ENCODE results near the gene ULBP3.
"Not testable (repeated sequence)": the region's sequence is repeated elsewhere in the genome, so short reads cannot be mapped to it uniquely, and the experiment has no call there.

The ULBP3 gene

DNA sequence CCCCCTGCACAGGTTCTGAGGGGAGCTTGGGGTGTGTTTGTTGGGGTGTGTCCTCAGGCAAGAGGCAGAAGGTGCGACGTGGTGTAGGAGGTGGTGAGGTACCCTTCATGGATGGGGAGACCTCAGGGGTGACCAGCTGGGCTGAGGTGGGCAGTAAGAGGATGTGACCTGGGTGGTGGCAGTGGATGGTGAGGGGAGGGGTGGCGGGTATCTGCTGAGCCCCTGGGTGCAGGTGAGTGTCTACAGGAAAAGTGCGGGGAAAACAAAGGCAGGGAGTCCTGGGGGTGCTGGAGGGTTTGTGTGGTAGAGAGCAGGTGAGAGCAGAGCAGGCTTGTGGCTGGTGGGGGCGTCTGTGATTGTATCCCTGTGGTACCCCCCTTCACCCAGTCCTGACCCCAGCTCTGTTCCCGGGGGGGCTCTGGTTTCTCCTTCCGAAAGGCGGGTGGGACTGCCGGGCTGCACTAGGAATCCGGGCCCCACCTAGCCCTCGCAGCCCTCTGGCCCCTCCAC is 44.2 kb downstream of the ULBP3 start:
- TF ChIP-seq, protein P1, sequence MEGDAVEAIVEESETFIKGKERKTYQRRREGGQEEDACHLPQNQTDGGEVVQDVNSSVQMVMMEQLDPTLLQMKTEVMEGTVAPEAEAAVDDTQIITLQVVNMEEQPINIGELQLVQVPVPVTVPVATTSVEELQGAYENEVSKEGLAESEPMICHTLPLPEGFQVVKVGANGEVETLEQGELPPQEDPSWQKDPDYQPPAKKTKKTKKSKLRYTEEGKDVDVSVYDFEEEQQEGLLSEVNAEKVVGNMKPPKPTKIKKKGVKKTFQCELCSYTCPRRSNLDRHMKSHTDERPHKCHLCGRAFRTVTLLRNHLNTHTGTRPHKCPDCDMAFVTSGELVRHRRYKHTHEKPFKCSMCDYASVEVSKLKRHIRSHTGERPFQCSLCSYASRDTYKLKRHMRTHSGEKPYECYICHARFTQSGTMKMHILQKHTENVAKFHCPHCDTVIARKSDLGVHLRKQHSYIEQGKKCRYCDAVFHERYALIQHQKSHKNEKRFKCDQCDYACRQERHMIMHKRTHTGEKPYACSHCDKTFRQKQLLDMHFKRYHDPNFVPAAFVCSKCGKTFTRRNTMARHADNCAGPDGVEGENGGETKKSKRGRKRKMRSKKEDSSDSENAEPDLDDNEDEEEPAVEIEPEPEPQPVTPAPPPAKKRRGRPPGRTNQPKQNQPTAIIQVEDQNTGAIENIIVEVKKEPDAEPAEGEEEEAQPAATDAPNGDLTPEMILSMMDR (IDR thresholded peaks at IDR 0.05; ENCODE audit: low read depth, low read length, missing control alignments) = no peak
- in situ Hi-C loops (cut with HindIII; ENCODE audit: low pct_ligation_motif_present, low sequenced_read_pairs) = no loop called here

DNA sequence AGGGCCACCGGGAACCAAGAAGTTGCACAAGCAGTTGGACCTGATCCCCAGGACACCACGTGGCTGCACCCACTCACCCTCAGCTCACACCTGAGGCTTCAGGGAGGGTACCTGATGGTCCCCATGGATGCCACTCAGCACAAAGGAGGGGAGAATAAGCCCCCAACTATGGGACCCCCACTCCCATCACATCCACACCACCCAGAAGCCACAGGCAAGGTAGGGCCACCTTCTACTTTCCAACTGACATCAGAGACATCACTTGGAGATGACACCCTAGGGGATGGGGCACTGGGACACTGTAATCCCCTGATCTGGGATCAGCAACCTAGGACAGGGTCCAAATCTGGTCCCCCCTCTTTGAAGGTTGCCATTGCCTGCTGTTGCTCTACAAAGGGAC is 44.9 kb downstream of the ULBP3 start:
- peaks cover 28% of the 10 kb centered on the region for H3K27me3 ChIP-seq (replicated peaks)
- in situ Hi-C loops (cut with HindIII; ENCODE audit: low pct_ligation_motif_present, low sequenced_read_pairs) = not testable (repeated sequence)

More for the DNA sequence above, 44.2 kb downstream of the ULBP3 start:
- Histone ChIP-seq H3K27me3 (replicated peaks) (peaks cover 31% of the 10 kb centered on the region), H3K27ac (no peak overlapping the region), H3K36me3 (replicated peaks) (no peaks in the 10 kb centered on the region), H3K4me3 (ENCODE audit: low read depth, low read length) (no peak overlapping the region)
- DNase-seq = no peak

GRCh38 chr6:150021870-150022269 is 47.1 kb downstream of the ULBP3 start:
- DNase-seq; H3K27ac ChIP-seq; in situ Hi-C loops (cut with HindIII; ENCODE audit: low pct_ligation_motif_present, low sequenced_read_pairs); H3K36me3 ChIP-seq (replicated peaks); H3K4me3 ChIP-seq (ENCODE audit: low read depth, low read length): not testable (repeated sequence)
- peaks cover 26% of the 10 kb centered on the region for H3K27me3 ChIP-seq (replicated peaks)

More for the DNA sequence above, 44.9 kb downstream of the ULBP3 start:
- H3K27ac ChIP-seq; DNase-seq; H3K36me3 ChIP-seq (replicated peaks); H3K4me3 ChIP-seq (ENCODE audit: low read depth, low read length): not testable (repeated sequence)

DNA sequence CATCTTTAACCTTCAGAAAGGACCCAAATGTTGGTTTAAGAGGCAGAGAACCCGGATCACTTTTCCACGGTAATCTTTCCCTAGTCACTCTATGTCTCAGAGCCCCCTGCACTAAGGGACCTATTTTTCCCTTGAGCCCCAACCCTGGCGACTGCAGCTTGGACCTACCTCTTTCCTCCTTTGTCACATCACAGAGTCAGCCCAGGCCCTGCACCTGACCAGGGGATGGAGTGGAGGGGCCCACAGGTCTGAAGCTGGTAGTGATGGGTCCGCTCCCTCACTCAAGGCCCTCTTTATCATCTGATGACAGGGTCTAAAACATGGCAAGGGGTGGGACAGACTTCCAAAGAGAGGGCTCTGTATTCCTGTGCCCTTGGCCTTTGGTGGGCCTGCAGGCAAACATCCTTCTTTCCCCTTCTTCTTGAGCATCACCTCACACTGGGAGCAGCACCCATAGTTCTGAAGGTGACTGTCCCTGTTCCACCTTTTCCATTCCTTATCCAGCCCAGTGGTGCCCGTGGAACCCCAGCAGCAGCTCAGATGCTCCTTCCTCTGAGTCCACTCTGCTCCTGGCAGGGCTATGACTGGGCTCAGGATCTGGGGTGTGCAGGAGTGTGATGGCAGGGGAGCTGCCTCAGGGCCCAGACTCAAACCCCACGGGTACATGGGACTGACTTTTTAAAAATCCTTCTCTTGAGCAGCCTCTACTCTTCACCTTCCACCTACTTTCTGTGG is 49.9 kb downstream of the ULBP3 start:
- Histone ChIP-seq H3K4me3 (ENCODE audit: low read depth, low read length) (no peak overlapping the region), H3K27me3 (replicated peaks) (peaks cover 23% of the 10 kb centered on the region), H3K36me3 (replicated peaks) (no peaks in the 10 kb centered on the region), H3K27ac (no peak overlapping the region)
- in situ Hi-C loops (cut with HindIII; ENCODE audit: low pct_ligation_motif_present, low sequenced_read_pairs) = no loop called here
- TF ChIP-seq, protein P1 (IDR thresholded peaks at IDR 0.05; ENCODE audit: low read depth, low read length, missing control alignments) = no peak
- DNase-seq = no peak

DNA sequence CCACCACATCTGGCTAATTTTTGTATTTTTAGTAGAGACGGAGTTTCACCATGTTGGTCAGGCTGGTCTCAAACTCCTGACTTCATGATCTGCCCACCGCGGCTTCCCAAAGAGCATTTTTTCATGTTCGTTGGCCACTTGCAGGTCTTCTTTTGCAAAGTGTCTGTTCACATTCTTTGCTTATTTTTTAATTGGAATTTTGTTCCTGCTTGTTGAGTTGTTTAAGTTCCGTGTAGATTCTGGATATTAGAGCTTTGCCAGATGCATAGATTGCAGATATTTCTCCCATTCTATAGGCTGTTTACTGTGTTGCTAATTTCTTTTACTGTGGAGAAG is 51.8 kb downstream of the ULBP3 start:
- H3K27ac ChIP-seq; H3K4me3 ChIP-seq (ENCODE audit: low read depth, low read length); DNase-seq; H3K36me3 ChIP-seq (replicated peaks); in situ Hi-C loops (cut with HindIII; ENCODE audit: low pct_ligation_motif_present, low sequenced_read_pairs): not testable (repeated sequence)
- peaks cover 36% of the 10 kb centered on the region for H3K27me3 ChIP-seq (replicated peaks)

GRCh38 chr6:150016324-150017185 is 52.4 kb downstream of the ULBP3 start:
- Histone ChIP-seq H3K4me3 (ENCODE audit: low read depth, low read length) (no peak overlapping the region), H3K36me3 (replicated peaks) (no peaks in the 10 kb centered on the region), H3K27me3 (replicated peaks) (peaks cover 40% of the 10 kb centered on the region), H3K27ac (no peak overlapping the region)
- TF ChIP-seq, protein P1 (IDR thresholded peaks at IDR 0.05; ENCODE audit: low read depth, low read length, missing control alignments) = peak; percentile 59
- in situ Hi-C loops (cut with HindIII; ENCODE audit: low pct_ligation_motif_present, low sequenced_read_pairs) = no loop called here
- peak; percentile 51 for DNase-seq

DNA sequence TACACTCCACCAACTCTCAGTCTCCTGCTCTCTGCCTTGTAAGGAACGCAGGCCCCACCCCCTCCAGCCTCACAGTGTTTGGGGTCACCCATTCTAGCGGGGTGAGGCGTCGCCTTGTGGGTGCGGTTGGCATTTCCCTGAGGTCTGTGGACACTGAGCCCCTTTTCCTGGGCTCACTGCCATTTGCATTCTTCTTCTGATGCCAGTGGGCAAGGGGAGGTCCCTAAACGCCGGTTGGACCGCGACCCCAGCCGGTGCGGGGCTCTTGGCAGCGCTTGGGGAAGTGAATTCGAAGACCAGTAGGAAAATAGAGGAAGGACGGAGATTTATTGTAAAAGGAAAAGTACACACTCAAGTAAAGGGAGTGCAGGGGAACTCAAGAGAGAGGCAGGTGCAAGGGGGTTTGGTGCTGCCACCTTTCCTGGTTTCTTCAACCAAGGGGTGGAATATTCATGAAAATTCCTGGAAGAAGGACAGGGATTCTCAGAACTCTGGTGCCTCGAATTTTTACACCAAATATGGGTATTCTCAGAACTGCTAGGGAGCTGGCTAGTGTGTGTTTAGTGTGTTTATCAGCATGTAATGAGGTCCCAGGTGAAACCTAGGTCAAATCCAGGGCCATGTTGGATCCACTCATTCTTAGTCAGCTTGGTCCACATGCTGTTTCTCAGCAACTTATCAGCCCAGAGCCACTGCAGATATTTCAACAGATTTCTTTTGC is 53.5 kb downstream of the ULBP3 start:
- H3K4me3 ChIP-seq (ENCODE audit: low read depth, low read length); H3K27ac ChIP-seq; in situ Hi-C loops (cut with HindIII; ENCODE audit: low pct_ligation_motif_present, low sequenced_read_pairs); DNase-seq; H3K36me3 ChIP-seq (replicated peaks): not testable (repeated sequence)
- peaks cover 47% of the 10 kb centered on the region for H3K27me3 ChIP-seq (replicated peaks)

DNA sequence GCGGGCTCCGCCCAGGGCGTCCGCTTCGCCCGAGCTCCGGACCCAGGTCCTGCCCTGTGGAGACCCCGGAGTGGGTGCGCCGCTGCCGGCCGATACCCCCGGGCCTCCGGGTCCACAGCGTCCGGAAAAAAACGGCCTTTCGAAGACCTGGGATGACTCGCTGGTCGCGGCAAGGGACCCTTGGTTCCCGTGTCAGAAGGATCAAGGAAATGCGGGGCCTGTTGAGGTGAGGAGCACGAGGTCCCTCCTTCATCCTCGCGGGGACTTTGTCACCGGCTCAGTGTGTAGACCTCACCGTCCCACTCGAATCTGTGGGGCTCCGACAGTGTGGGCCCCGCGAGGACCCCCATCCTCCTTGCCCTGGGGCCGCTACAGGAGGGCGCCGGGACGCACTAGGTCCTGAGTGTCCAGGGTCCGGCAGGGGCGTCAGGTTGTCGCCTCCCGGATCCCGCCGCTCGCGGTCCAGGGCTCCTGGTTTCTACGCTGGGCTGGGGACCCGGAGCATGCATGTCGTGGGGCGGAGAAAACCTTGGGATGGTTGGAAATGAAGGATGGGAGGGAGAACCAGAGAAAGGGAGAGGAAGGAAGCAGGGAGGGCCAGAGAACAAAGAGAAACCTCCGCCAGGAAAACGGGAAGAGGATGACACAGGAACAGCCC is 54.2 kb downstream of the ULBP3 start:
- H3K4me3 ChIP-seq (ENCODE audit: low read depth, low read length) = not testable (repeated sequence)

DNA sequence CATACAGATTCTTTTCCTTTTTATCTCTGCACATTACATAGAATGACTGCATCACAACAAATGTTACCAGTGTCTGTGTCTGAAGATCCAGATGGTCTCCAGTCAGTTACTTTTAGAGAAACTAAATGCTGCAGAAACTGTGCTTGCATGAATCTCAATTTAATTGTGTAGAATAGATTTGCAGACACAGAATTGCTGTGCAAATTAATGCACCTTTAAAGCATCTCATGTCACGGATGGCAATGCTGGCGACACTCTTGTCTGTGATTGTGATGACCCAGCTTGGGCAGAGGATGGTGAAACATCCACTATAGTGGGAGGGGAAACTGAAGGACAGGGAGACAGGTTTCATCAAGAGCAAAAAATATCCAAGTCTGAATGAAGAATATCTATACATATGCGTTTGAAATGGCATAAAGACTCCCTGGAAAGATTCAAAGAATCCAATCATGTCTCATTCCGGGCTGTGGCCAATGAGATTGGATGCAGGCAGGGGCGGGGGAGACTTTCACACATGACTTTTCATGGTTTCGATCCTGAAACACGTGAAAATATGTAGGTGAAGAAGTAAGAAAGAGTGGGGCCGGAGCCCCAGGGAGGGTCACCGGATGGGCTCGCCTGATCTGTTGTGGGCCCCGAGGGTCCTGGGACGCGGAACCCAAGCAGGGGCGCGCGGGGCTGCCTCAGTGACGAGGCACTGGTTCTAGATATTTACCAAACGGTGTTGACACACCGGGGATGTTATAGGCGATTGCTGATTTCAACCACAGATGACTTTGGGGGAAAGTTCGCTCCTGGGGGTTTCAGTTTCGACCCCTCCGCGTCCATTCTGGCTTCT is 54.9 kb downstream of the ULBP3 start:
- H3K27me3 ChIP-seq (replicated peaks) = peaks cover 59% of the 10 kb centered on the region
- DNase-seq; H3K36me3 ChIP-seq (replicated peaks); in situ Hi-C loops (cut with HindIII; ENCODE audit: low pct_ligation_motif_present, low sequenced_read_pairs); H3K27ac ChIP-seq; H3K4me3 ChIP-seq (ENCODE audit: low read depth, low read length): not testable (repeated sequence)

More for the DNA sequence above, 54.2 kb downstream of the ULBP3 start:
- H3K27ac ChIP-seq; in situ Hi-C loops (cut with HindIII; ENCODE audit: low pct_ligation_motif_present, low sequenced_read_pairs); DNase-seq; H3K36me3 ChIP-seq (replicated peaks): not testable (repeated sequence)
- peaks cover 54% of the 10 kb centered on the region for H3K27me3 ChIP-seq (replicated peaks)
